ENCODE results near the gene SLC7A14. TPM values are rescaled to one million over a fixed set of nuclear protein-coding genes. Genes with fewer than 3 reads are reported as not detected.

The SLC7A14 gene
- total RNA-seq, 1 donor from 2014 or later: 0.23 TPM

- H3K9me3 Mint-ChIP-seq (ENCODE audit: unreplicated experiment): no peaks in the 10 kb centered on the region
- no peak overlapping the region for H2AFZ ChIP-seq (ENCODE audit: low read depth, low read length)
- H3K27me3 Mint-ChIP-seq (ENCODE audit: low read depth, unreplicated experiment): peaks cover 53% of the 10 kb centered on the region
- peaks cover 5% of the 10 kb centered on the region for H3K36me3 Mint-ChIP-seq (ENCODE audit: low read depth, unreplicated experiment)
- H3K9me3 ChIP-seq (ENCODE audit: insufficient read depth, low read depth, low read length): no peaks in the 10 kb centered on the region
- no peaks in the 10 kb centered on the region for H3K4me1 Mint-ChIP-seq (ENCODE audit: low read depth, unreplicated experiment)
- TF ChIP-seq EZH2 (IDR thresholded peaks at IDR 0.05; ENCODE audit: insufficient read depth, low read length): no peak
- TF ChIP-seq, protein P1, sequence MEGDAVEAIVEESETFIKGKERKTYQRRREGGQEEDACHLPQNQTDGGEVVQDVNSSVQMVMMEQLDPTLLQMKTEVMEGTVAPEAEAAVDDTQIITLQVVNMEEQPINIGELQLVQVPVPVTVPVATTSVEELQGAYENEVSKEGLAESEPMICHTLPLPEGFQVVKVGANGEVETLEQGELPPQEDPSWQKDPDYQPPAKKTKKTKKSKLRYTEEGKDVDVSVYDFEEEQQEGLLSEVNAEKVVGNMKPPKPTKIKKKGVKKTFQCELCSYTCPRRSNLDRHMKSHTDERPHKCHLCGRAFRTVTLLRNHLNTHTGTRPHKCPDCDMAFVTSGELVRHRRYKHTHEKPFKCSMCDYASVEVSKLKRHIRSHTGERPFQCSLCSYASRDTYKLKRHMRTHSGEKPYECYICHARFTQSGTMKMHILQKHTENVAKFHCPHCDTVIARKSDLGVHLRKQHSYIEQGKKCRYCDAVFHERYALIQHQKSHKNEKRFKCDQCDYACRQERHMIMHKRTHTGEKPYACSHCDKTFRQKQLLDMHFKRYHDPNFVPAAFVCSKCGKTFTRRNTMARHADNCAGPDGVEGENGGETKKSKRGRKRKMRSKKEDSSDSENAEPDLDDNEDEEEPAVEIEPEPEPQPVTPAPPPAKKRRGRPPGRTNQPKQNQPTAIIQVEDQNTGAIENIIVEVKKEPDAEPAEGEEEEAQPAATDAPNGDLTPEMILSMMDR (IDR thresholded peaks at IDR 0.05; ENCODE audit: insufficient read depth, low read depth, low read length): no peak
- H3K27ac ChIP-seq (ENCODE audit: low read depth, low read length): no peak overlapping the region
- DNase-seq (ENCODE audit: low read depth): no peak
- H3K4me3 Mint-ChIP-seq (ENCODE audit: unreplicated experiment): no peak overlapping the region
- no peaks in the 10 kb centered on the region for H3K79me2 ChIP-seq (ENCODE audit: insufficient read depth, low read length)
- H3K36me3 ChIP-seq (ENCODE audit: insufficient read depth, low read length): no peaks in the 10 kb centered on the region
- no peaks in the 10 kb centered on the region for H3K4me1 ChIP-seq (ENCODE audit: insufficient read depth, low read length)
- no peak for FAIRE-seq
- no peak overlapping the region for H3K9ac ChIP-seq (ENCODE audit: low read length)
- H3K27me3 ChIP-seq (ENCODE audit: insufficient read depth, low read length): no peaks in the 10 kb centered on the region
- H3K4me2 ChIP-seq (ENCODE audit: low read length): no peak overlapping the region
- no peak overlapping the region for H3K27ac Mint-ChIP-seq (ENCODE audit: unreplicated experiment)
- H4K20me1 ChIP-seq (ENCODE audit: insufficient read depth, low read length): no peaks in the 10 kb centered on the region
- H3K4me3 ChIP-seq (ENCODE audit: insufficient read depth, low read depth, low read length): no peak overlapping the region
These were observed 147.0 kb downstream of the SLC7A14 start for GRCh38 chr3:170438836-170439235.

DNA sequence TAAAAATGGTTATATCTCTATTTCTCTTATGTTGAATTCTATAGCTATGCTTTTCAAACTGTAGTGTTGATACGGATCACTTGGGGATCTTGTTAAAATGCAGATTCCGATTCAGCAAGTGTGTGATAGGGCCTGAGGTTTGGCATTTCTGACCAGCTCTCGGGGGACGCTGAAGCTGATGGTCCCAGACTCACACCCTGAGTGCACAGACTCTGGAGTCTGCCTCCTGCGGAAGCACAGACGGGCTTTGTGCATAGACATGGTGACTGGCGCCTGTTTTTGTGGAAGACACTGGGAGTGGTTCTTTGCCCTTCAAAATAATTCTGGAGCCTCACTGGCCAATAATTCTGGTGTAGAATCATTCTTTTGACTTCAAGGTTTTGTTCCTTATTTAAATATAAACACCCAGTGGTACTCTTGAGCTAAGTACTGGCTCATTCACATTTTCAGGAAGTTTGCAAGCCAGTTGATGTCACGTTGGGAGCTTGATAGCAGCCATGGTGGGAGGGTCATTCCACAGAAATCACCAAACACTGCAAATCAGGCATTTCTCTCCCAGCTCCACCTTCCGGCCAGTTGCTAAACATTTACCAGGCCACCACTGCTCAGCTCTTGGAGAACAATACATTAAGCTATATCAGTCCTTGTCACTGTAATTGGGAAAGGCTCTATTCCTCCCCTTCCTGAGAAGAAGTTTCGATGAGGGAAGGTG is 148.0 kb downstream of the SLC7A14 start:
- no peaks in the 10 kb centered on the region for H3K27me3 ChIP-seq (ENCODE audit: insufficient read depth, low read length)
- H3K9ac ChIP-seq (ENCODE audit: low read length): no peak overlapping the region
- no peaks in the 10 kb centered on the region for H3K36me3 ChIP-seq (ENCODE audit: insufficient read depth, low read length)
- no peak overlapping the region for H3K4me3 Mint-ChIP-seq (ENCODE audit: unreplicated experiment)
- peaks cover 5% of the 10 kb centered on the region for H3K36me3 Mint-ChIP-seq (ENCODE audit: low read depth, unreplicated experiment)
- H2AFZ ChIP-seq (ENCODE audit: low read depth, low read length): no peak overlapping the region
- no peaks in the 10 kb centered on the region for H3K4me1 ChIP-seq (ENCODE audit: insufficient read depth, low read length)
- no peaks in the 10 kb centered on the region for H3K9me3 ChIP-seq (ENCODE audit: insufficient read depth, low read depth, low read length)
- DNase-seq (ENCODE audit: low read depth) (no peak), FAIRE-seq (no peak)
- no peaks in the 10 kb centered on the region for H3K4me1 Mint-ChIP-seq (ENCODE audit: low read depth, unreplicated experiment)
- H3K9me3 Mint-ChIP-seq (ENCODE audit: unreplicated experiment): no peaks in the 10 kb centered on the region
- no peaks in the 10 kb centered on the region for H4K20me1 ChIP-seq (ENCODE audit: insufficient read depth, low read length)
- no peak overlapping the region for H3K4me3 ChIP-seq (ENCODE audit: insufficient read depth, low read depth, low read length)
- TF ChIP-seq, protein P1 (IDR thresholded peaks at IDR 0.05; ENCODE audit: insufficient read depth, low read depth, low read length): no peak
- TF ChIP-seq EZH2 (IDR thresholded peaks at IDR 0.05; ENCODE audit: insufficient read depth, low read length): no peak
- H3K27me3 Mint-ChIP-seq (ENCODE audit: low read depth, unreplicated experiment): peaks cover 57% of the 10 kb centered on the region
- no peak overlapping the region for H3K27ac Mint-ChIP-seq (ENCODE audit: unreplicated experiment)
- H3K27ac ChIP-seq (ENCODE audit: low read depth, low read length): no peak overlapping the region
- no peaks in the 10 kb centered on the region for H3K79me2 ChIP-seq (ENCODE audit: insufficient read depth, low read length)
- no peak overlapping the region for H3K4me2 ChIP-seq (ENCODE audit: low read length)

GRCh38 chr3:170437176-170437575 is 148.7 kb downstream of the SLC7A14 start:
- FAIRE-seq: no peak
- no peaks in the 10 kb centered on the region for H3K9me3 Mint-ChIP-seq (ENCODE audit: unreplicated experiment)

More at GRCh38 chr3:170437176-170437575, 148.7 kb downstream of the SLC7A14 start:
- Mint-ChIP-seq H3K4me1 (ENCODE audit: low read depth, unreplicated experiment) (no peaks in the 10 kb centered on the region), H3K27ac (ENCODE audit: unreplicated experiment) (no peak overlapping the region), H3K36me3 (ENCODE audit: low read depth, unreplicated experiment) (peaks cover 5% of the 10 kb centered on the region), H3K27me3 (ENCODE audit: low read depth, unreplicated experiment) (peaks cover 56% of the 10 kb centered on the region), H3K4me3 (ENCODE audit: unreplicated experiment) (no peak overlapping the region)
- no peaks in the 10 kb centered on the region for H3K27me3 ChIP-seq (ENCODE audit: insufficient read depth, low read length)
- H4K20me1 ChIP-seq (ENCODE audit: insufficient read depth, low read length): no peaks in the 10 kb centered on the region
- H3K9ac ChIP-seq (ENCODE audit: low read length): no peak overlapping the region
- H3K36me3 ChIP-seq (ENCODE audit: insufficient read depth, low read length): no peaks in the 10 kb centered on the region
- no peaks in the 10 kb centered on the region for H3K9me3 ChIP-seq (ENCODE audit: insufficient read depth, low read depth, low read length)
- no peaks in the 10 kb centered on the region for H3K4me1 ChIP-seq (ENCODE audit: insufficient read depth, low read length)
- no peak overlapping the region for H3K4me3 ChIP-seq (ENCODE audit: insufficient read depth, low read depth, low read length)
- H3K79me2 ChIP-seq (ENCODE audit: insufficient read depth, low read length): no peaks in the 10 kb centered on the region
- no peak overlapping the region for H3K4me2 ChIP-seq (ENCODE audit: low read length)
- H3K27ac ChIP-seq (ENCODE audit: low read depth, low read length): no peak overlapping the region
- DNase-seq (ENCODE audit: low read depth): no peak
- no peak for TF ChIP-seq EZH2 (IDR thresholded peaks at IDR 0.05; ENCODE audit: insufficient read depth, low read length)
- TF ChIP-seq, protein P1 (IDR thresholded peaks at IDR 0.05; ENCODE audit: insufficient read depth, low read depth, low read length): no peak
- H2AFZ ChIP-seq (ENCODE audit: low read depth, low read length): no peak overlapping the region
